Hematopoietic multipotent progenitor cell treated with erythropoietin and hydrocortisone succinate and interleukin-3 and kit ligand, for 8 days (in vitro differentiated cells): ENCODE data around the gene ZNF598.

Source experiments
- DNase-seq: peaks from one replicate; pipeline ENCODE4 v3.0.0-alpha.2; 2015

Gene ZNF598

GRCh38 chr16:1990101-1990350, 19.6 kb downstream of the ZNF598 start:
- DNase-seq = no peak

DNA sequence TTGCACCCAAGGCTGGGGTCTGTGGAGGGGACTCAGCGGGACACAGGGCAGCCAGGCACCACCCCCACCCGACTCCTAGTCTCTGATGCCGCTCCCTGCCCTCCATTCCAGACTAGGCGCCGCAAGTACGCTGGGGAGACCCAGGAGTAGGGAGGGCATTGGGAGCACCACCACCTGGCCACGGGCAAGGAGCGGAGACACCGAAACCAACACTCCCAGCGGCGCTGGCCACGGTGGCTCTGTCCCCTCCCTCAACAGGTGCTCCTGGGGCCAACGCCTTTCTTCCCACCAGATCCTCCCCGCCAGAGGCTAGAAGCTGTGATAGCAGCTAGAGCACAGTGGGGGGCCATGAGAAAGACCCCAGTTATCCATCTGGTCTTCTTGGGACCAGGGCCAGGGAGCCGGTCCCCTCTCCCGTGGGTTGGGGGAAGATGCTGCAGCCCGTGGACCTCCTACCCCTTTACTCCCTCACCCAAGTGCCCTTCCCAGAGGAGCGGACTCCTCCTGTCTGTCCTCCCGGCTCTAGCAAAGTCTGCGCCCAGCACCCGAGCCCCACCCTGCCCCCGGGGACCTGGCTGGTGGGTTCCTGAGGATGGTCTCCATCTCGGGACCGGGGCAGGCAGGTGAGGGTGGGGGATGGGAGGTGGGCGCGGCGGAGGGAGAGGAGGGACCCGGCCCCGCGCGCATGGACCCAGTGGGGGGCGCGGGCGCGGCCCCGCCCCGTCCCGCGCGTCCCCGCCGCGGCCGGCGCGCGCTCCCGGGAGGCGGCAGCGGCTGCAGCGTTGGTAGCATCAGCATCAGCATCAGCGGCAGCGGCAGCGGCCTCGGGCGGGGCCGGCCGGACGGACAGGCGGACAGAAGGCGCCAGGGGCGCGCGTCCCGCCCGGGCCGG, 20.2 kb downstream of the ZNF598 start, which contains the start of gene SYNGR3:
TSS of gene SYNGR3 (plus strand) at position 762 of the 892 bp plus-strand sequence. CDS start 133 bp downstream, outside the sequence.
- DNase-seq = no peak

- no peak for DNase-seq
Observed at GRCh38 chr16:1987198-1987597, 22.4 kb downstream of the ZNF598 start.

DNA sequence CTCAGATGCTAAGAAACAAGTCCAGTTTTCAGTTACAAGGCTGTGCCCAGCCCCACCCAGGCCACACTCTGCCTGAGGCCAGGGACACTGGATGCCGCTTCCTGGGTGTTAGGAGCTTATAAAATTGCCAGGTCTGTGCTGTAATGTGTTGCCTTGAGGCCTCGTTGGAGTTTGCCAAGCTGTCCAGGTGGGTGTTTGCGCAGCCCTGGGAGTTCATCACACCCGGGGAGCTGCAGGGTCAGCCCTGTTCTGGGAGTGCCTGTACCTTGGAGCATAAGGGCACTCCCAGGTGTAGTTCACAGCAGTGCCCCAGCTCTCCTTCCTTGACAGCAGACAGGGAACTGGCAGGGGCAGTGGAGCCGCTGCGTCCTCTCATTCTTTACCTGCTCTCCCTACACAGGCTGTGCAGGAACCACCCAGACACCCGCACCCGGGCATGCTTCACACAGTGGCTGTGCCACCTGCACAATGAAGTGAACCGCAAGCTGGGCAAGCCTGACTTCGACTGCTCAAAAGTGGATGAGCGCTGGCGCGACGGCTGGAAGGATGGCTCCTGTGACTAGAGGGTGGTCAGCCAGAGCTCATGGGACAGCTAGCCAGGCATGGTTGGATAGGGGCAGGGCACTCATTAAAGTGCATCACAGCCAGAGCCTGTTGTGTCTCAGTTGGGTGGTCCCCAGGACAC, 24.0 kb downstream of the ZNF598 start:
- DNase-seq = no peak

DNA sequence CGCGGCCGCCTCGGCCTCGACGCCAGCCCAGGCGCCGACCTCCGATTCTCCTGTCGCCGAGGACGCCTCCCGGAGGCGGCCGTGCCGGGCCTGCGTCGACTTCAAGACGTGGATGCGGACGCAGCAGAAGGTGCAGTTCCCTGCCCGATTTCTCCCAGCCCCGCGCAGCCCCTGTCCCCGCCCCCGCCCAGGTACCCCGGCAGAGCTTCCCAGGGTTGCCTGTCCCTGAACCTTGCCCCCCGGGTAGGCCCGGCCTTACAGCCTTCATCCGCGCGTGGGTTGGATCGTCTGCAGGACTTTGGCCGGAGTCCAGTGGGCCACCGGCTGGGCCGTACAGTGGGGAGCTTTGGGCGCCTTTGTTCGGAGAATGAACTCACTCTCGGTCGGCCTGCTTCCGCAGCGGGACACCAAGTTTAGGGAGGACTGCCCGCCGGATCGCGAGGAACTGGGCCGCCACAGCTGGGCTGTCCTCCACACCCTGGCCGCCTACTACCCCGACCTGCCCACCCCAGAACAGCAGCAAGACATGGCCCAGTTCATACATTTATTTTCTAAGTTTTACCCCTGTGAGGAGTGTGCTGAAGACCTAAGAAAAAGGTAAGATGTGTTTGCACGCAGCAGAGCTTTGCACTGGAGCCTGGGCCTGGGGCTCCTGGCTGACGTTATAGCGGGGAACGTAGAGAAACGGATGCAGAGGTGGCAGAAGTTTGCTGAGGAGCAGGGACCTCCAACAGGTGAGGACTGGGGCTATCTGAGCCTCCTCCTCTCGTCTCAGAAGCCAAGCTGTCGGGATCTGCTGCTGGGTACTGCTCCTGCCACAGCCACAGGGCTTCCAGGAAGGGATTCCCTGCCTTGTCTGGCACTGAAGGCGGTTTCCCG, 25.0 kb downstream of the ZNF598 start:
- DNase-seq = no peak

DNA sequence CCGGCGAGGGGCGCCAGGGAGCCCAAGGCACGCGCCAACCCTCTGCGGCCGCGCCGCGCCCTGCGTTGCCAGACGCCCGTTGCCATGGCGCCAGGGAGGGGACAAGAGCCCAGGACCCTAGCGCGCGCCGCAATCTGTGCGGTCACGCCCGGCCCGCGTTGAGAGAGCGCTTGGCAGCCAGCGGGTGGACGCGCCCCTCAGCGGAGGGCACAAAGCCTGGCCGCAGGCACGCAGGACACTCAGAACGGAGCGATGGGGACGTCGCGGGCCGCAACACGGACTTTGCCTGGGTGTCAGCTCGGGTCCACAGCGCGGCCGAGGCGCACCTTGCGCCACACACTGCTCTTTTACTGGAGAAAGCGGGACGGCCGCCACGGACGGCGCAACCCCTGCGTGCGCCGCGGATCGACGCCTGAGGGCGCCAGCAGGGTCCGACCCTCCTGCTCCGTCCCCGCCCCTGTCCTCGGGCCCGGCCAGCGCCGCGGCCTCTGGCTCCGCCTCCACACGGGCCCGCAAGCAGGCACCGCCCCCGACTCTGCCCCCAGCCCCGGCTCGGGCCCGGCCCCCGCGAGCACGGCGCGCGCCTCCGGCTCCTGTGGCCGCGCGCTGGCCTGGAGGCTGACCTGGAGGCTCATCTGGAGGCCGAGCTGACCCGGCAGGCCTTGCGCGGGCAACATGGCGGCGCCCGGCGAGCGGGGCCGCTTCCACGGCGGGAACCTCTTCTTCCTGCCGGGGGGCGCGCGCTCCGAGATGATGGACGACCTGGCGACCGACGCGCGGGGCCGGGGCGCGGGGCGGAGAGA, 25.9 kb downstream of the ZNF598 start, which contains the start of gene GFER:
TSS of gene GFER (plus strand) at position 650 of the 803 bp plus-strand sequence. CDS start at position 676, 26 bp downstream.
- DNase-seq = peak; percentile 82

DNA sequence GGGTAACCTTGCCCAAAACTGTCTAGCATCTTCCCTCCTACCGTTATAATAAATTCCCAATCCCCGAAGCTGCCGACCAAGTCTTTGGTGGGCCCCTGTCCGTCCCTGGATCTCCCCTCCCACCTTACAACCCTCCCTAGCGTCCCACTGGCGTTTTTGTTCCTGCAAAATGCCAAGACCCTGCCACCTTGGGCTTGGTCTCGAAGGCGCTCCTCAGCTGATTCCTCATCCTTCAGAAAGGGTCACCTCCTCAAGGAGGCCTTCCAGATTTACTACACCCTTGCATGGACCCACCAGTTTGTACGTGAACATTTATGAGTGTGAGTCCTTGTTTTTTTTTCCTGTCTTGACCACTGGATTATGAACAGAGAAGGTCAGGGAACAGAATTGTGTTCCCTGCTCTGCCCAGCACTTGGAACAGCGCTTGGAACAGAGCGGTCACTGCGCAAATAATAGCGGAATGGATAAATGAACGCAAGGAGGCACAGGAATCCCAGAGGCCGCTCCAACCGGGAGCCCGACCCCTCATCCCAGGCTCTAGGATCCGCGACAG, 26.6 kb downstream of the ZNF598 start:
- DNase-seq = no peak

DNA sequence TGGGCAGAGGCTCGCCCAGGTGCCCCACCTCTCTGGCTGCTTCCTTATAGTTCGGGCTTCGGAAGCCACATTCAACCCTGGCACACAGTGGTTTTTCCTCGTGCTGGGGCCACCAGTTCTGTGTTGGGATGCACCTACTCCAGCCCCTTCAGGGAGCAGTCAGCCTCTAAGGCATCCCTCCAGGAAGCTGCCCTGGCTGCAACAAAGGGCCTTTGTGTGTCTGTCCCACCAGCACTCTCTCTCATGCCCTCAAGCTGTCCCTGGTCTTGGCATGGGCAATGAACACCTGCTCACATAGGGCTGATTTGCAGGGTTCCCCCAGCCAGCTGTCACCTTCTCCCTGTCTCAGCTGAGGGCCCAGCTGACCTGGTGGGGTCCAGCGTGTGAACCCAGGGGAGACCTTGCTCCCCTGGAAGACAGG, 27.6 kb downstream of the ZNF598 start:
- no peak for DNase-seq

GRCh38 chr16:1981398-1981836, 28.2 kb downstream of the ZNF598 start, which contains the start of gene NOXO1:
Gene NOXO1 (minus strand): TSS chr16:1981469. CDS start chr16:1981179, 290 bp downstream.
- peak; percentile 10 for DNase-seq

GRCh38 chr16:1980770-1981087, 28.9 kb downstream of the ZNF598 start:
- DNase-seq = no peak

DNA sequence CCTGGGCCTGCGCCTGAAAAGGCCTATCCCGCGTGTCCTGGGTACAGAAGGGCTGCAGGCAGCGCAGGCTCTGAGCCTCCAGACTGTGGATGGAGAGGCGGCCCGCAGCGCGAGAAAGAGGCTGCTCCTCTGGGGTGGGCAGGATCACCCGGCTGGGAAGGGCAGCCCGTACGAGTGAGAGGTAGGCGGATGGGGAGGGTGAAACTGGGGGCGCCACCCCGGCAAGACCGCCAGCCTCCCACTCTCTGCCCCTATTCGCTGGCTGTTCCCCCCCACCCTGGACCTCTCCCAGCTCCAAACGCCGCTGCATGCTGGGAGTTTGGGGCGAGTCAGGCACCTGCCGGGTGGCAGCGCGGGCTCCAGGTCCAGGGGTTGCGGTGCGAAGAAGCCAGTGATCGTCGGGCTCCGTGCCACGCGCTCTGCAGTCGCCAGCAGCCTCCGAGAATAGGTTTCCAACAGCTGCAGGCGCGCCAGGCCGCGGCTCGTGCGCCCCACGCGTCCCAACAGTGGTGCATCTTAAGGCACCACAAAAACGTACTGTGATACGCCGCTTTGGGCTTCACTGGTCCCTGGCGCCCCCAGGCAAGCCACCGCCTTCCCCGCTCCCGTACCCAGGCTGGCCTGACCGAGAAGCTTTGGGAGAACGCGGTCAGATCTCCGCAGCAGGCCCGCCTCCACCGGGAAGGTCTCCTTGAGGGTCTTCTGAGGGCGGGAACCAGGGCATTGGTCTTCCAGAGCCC, 29.4 kb downstream of the ZNF598 start:
- peak; percentile 16 for DNase-seq

DNA sequence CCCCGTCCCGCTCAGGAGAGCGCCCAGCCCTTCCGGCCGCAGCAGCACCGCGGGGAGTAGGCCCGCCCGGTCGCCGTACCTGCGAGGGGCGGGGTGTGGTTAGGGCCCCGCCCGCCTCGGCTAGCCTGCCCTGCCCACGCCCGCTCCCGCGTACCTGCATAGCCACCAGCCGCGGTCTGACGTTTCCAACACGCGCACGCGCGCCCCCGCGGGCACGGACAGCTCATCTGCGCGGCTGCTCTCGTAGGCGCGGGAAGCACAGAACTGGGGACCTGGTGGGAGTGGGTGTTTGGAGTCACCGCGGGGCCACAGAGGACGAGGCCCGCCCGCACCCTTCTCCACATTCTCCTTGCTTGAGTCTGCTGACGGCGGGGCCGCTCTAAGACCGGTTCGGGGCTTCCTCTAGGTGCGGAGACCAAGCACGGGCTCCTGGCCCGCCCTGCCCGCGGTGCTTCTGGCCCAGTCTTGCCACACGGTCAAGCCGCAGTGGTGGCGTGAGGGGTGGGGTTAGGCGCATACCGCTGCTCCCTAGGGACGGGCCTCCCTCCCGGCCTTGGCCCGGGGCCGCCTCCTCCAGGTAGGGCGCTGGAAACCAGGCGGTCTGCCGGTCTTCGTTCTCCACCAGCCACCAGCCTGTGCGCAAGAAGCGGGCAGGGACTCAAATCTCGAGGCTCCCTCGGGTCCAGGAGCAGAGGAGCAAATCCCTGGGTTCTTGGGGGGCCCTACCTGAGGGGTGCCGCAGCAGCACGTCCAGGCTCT, 30.2 kb downstream of the ZNF598 start:
- DNase-seq = no peak

GRCh38 chr16:1978476-1979120, 31.0 kb downstream of the ZNF598 start:
- no peak for DNase-seq

DNA sequence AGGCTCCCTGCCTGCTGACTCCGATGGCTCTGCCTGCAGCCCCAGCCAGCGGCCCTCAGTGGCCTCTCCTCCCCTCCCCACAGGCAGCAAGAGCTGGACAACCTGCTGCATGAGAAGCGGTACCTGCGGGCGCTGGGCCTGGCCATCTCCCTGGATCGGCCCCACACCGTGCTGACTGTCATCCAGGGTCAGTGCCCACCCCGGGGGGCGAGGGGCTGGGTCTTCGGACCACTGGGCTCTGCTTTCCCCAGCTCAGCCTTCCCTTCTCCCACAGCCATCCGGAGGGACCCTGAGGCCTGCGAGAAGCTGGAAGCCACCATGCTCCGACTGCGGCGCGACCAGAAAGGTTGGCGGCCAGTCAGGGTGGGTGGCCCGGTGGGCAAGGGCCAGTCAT, 31.7 kb downstream of the ZNF598 start:
- no peak for DNase-seq

DNA sequence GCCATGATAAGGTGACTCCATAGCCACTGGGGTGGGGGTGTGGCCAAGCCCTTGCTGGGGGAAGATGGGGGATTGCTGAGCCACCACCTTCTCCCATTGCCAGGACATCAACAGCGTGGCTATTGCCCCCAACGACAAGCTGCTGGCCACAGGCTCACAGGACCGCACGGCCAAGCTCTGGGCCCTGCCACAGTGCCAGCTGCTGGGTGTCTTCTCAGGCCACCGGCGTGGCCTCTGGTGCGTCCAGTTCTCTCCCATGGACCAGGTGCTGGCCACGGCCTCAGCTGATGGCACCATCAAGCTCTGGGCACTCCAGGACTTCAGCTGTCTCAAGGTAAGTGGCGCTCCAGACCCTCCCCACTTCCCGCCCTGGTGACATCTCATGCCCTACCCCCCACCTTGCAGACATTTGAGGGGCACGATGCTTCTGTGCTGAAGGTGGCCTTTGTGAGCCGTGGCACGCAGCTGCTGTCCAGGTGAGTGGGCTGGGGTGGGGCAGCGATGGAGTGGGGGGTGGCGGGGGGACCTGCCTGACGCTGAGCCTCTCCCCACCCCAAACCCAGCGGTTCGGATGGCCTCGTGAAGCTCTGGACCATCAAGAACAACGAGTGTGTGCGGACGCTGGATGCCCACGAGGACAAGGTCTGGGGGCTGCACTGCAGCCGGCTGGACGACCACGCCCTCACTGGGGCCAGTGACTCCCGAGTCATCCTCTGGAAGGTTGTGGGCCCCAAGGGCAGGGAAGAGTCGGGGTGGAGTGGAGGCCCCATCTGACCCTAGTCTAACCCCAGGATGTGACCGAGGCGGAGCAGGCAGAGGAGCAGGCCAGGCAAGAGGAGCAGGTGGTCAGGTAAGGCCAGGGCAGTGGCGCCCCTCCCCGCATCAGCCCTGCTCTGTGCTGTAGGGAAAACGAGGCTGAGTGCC, 32.4 kb downstream of the ZNF598 start:
- no peak for DNase-seq

DNA sequence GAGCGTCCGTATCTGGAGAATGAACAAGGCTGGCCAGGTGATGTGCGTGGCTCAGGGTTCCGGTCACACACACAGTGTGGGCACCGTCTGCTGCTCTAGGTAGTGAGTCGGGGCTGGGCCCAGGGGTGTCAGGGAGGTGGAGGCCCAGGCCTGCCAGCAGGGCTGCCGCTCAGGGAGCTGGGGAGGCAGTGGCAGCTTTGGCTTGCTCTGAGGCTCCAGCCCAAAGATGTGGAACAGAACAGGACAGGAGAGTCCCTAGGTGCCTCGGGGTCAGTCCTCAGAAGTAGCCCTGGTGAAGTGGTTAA, 33.5 kb downstream of the ZNF598 start:
- no peak for DNase-seq

DNA sequence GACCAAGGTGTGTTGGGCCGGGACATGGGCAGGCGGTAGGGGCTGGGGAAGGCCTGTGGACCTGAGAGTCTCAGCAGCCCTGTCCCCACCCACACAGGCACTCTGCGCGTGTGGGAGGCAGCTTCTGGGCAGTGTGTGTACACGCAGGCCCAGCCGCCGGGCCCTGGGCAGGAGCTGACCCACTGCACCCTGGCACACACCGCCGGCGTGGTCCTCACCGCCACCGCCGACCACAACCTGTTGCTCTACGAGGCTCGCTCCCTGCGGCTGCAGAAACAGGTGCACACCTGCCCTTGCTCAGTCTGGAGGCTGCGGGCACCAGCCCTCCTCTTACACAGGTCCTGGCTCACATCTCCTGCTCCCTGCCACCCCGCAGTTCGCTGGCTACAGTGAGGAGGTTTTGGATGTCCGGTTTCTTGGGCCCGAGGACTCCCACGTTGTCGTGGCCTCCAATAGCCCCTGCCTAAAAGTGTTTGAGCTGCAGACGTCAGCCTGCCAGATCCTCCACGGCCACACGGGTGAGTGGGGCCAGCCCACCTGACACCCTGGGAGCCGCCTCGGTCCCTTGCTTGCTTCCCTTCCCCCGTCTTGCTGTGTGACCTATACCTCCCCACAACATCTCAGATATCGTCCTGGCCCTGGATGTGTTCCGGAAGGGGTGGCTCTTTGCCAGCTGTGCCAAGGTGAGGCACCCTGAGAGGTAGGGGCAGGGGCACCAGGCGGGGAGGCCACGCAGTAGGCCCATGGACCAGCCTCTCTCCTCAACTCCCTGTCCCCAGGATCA, 34.0 kb downstream of the ZNF598 start:
- DNase-seq = no peak
